Measurements from ENCODE around the gene TRMT11.

The TRMT11 gene

GRCh38 chr6:125986301-125987025, at the start of gene TRMT11:
TSS of gene TRMT11 (plus strand) at chr6:125986540. CDS start at chr6:125986551, 11 bp downstream.
- peak within 1 kb of the TSS; percentile 96 for H3K4me3 ChIP-seq (ENCODE audit: low read depth, low read length)
- DNase-seq (ENCODE audit: low read depth): peak; percentile 94
- no peak for TF ChIP-seq CTCF (IDR thresholded peaks at IDR 0.05; ENCODE audit: insufficient read depth, low read depth, low read length, missing control alignments)

GRCh38 chr6:125939026-125939425, 47.3 kb upstream of the TRMT11 start:
- no peak for TF ChIP-seq CTCF (IDR thresholded peaks at IDR 0.05; ENCODE audit: insufficient read depth, low read depth, low read length, missing control alignments)

GRCh38 chr6:125939791-125940190, 46.5 kb upstream of the TRMT11 start:
- H3K4me3 ChIP-seq (ENCODE audit: low read depth, low read length): no peak overlapping the region
- DNase-seq (ENCODE audit: low read depth): no peak
- no peak for TF ChIP-seq CTCF (IDR thresholded peaks at IDR 0.05; ENCODE audit: insufficient read depth, low read depth, low read length, missing control alignments)

More at GRCh38 chr6:125939026-125939425, 47.3 kb upstream of the TRMT11 start:
- H3K4me3 ChIP-seq (ENCODE audit: low read depth, low read length): no peak overlapping the region
- DNase-seq (ENCODE audit: low read depth): no peak

GRCh38 chr6:125940247-125941041, 45.9 kb upstream of the TRMT11 start:
- no peak overlapping the region for H3K4me3 ChIP-seq (ENCODE audit: low read depth, low read length)
- TF ChIP-seq CTCF (IDR thresholded peaks at IDR 0.05; ENCODE audit: insufficient read depth, low read depth, low read length, missing control alignments): no peak
- DNase-seq (ENCODE audit: low read depth): no peak

GRCh38 chr6:125942672-125943527, 43.4 kb upstream of the TRMT11 start:
- TF ChIP-seq CTCF (IDR thresholded peaks at IDR 0.05; ENCODE audit: insufficient read depth, low read depth, low read length, missing control alignments): no peak
- DNase-seq (ENCODE audit: low read depth): no peak
- H3K4me3 ChIP-seq (ENCODE audit: low read depth, low read length): no peak overlapping the region

- no peak for DNase-seq (ENCODE audit: low read depth)
- no peak overlapping the region for H3K4me3 ChIP-seq (ENCODE audit: low read depth, low read length)
- TF ChIP-seq CTCF (IDR thresholded peaks at IDR 0.05; ENCODE audit: insufficient read depth, low read depth, low read length, missing control alignments): no peak
Measured at GRCh38 chr6:125943528-125944433, 42.6 kb upstream of the TRMT11 start.
